ENCODE data around the gene GSTCD. TPM values are rescaled to one million over a fixed set of nuclear protein-coding genes. Genes with fewer than 3 reads are reported as not detected.

Gene GSTCD
- total RNA-seq, 1 donor from 2014 or later, result 11.6 TPM

GRCh38 chr4:105895583-105896460 is 187.2 kb downstream of the GSTCD start:
- DNase-seq, result peak; percentile 21

DNA sequence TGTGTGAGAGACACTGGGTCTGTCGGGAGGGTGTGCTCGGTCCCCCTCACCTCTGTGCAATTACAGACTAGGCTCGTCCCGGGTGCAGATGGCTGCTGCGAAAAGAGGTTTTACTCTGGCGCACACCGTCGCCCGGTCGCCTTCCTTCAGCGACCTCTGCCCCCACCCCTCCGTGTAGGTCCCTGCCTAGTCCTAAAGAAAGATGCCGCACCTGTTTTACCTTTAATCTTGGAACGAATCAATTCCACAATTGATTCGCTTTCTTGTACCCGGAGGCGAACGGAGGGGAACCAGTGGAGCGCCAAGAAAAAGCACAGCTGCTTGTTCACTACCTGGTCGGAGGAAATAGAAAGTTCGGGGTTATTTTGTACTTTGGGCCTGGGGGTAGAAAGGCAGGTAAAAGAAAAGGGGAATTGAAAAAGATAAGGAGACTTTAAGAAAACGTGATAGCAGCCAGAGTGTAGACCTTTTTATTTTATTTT is 187.9 kb downstream of the GSTCD start:
- no peak for DNase-seq

Other genes with a start within 250 kb of the GSTCD start
- gene PPA2, start 234.7 kb upstream of the GSTCD start, total RNA-seq, result 67.1 and 86.4 TPM in 2 replicates
- gene ARHGEF38, start 156.2 kb upstream of the GSTCD start, total RNA-seq, result under 0.01 and 0.05 TPM in 2 replicates
- gene INTS12, start 95 bp upstream of the GSTCD start, total RNA-seq, result 14.0 and 14.1 TPM in 2 replicates
- gene NPNT, start 186.7 kb downstream of the GSTCD start, total RNA-seq, result 0.09 and 0.34 TPM in 2 replicates

Measured in dermis blood vessel endothelial cell (primary cell).